Left forelimb (tissue), 1 donor: ENCODE measurements around the gene GNE.

Experiments
- DNase-seq: peaks from one replicate; pipeline ENCODE4 v3.0.0-alpha.2; 2018; ENCODE audit warnings: low spot score

GNE gene

DNA sequence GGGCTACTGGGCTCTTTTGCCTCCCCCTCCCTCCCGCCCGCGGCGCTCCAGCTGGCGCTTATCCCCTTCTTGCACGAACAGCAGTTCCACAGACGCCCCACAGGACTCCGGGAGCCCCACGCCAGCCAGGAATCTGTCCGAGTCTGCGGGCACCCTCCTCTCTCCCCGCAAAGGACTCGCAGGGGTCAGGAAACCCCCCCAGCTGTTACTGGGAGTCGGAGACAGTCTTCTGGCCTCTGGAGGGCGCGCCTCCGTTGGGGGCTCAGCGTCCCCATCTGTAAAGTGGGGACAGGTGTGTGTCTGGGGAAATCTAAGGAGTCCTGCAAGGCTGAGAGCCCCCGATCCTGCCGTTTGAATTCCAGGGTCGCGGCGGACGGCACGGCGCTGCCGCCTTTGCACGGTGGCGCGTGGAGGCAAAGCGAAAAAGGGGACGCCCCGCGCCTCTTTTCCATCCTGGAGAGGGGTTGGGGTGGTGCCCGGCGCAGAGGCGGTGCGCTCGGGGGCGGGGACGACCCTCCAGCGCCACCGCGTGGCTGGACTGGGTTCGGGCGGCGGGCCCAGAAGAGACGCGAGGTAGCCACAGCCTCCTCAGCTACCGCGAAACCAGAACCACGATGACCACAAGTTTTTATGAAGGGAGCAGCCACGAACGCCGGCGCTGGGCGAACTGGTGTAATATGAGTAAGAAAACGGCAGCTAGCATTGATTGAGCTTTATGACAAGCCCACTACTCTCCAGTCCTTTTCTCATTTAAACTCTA, 91.9 kb downstream of the GNE start:
- DNase-seq, result peak; percentile 93

DNA sequence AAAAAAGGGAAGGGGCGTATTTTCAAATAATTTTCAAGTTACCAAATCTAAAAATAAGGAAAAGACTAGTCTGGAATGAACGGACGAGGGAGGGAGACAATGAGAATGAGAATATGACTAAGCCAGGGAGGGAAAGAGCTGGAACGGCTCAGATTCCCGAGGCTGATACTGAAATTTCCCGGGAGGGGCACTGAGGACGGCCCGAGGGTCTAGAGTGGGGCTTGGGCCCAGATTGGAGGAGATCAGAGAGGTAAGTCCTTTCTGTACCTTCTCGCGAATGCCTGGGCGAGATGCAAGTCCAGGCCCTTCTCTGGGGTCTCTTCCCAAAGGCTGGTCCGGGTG, 92.5 kb downstream of the GNE start:
- DNase-seq, result no peak

DNA sequence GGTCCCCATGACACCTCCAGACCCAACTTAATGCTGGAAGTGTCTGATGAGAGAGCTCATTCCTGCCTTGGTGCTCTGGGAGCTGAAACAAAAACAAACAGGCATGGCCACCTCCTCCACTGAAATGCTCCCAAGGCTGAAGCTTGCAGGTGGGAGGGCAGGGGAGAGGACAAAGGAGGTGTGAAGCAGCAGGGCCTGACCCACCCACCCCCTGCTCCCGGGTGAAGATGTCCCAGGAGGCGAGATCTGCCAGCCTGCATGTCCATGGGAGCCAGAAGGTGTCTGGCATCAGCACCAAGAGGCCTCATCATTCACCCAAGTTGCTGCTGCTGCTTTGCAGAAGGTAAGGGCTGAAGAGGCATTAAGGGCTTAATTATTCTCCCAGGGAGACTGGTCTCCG, 93.3 kb downstream of the GNE start:
- no peak for DNase-seq
